Measurements from ENCODE around the gene BICC1. TPM values are rescaled to one million over a fixed set of nuclear protein-coding genes. Genes with fewer than 3 reads are reported as not detected.

BICC1 gene
- total and polyA plus RNA-seq, 2 of the 8 experiments (the other 6 are each of a cell fraction or from before 2014, with no cell fraction given) = 0.20 to 0.73 TPM

DNA sequence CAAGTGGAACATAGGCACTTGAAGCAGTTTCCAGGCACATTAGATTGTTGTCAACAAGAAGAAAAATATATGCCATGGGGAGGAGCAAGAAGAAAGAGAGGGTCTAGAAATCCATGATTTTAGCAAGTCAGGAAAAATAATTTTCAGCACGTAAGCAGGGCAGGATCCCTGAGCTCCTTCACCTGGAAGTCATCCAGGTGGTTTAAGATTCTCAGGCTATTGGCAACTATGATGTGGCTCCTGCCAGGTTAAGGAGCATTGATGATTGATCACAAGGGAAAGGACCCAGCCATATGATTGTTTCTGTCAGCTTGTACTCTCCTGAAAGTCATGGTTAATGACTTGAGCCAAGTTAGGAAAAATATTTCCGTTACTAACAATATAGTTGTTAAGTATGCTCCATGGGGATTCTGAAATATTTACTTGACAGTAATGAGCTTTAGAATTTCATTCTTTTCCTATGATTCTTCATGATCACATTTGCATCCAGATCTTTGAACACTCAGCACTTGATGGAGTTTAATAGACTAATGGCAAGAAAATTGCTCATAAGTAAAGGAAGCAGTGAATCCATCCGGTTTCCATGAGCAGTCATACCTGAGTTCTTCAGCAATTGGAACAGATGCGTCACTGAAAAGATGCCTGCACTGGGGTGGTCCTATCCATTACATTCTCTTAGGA is 209.1 kb downstream of the BICC1 start:
- Histone ChIP-seq H3K27ac (ENCODE audit: low read depth, low read length) (no peak overlapping the region), H4K91ac (replicated peaks; ENCODE audit: insufficient read length, low read length) (no peak overlapping the region), H3K4ac (replicated peaks; ENCODE audit: insufficient read length, low read depth, low read length) (no peak overlapping the region), H3K4me2 (ENCODE audit: insufficient read depth in 1 of 2, low read depth in 2 of 2, low read length in 2 of 2) (no peak overlapping the region), H2BK15ac (ENCODE audit: low read length) (no peak overlapping the region), H4K5ac (ENCODE audit: insufficient read length, low read depth, low read length) (no peak overlapping the region), H2BK12ac (ENCODE audit: low read depth, low read length) (no peak overlapping the region), H4K20me1 (replicated peaks in 1 of 2; ENCODE audit: control insufficient read depth in 1 of 2, insufficient read depth in 2 of 2, low read length in 2 of 2) (no peaks in the 10 kb centered on the region), H3K4me3 (ENCODE audit: extremely low read depth in 1 of 4, insufficient read depth in 2 of 4, low read depth in 3 of 4, low read length in 4 of 4) (no peak overlapping the region), H2BK20ac (ENCODE audit: low read length) (no peak overlapping the region), H3K9me3 (ENCODE audit: insufficient read depth in 2 of 2, low read depth in 1 of 2, low read length in 1 of 2) (no peaks in the 10 kb centered on the region), H3K18ac (ENCODE audit: extremely low read depth, low read length) (no peak overlapping the region), H3K36me3 (ENCODE audit: control insufficient read depth in 2 of 4, insufficient read depth in 4 of 4, low read length in 3 of 4) (no peaks in the 10 kb centered on the region), H3K14ac (ENCODE audit: insufficient read length) (no peak overlapping the region), H2BK5ac (ENCODE audit: low read depth, low read length) (no peak overlapping the region), H4K8ac (ENCODE audit: extremely low read depth, insufficient read depth, low read length) (no peak overlapping the region), H2AK5ac (ENCODE audit: low read depth, low read length) (no peak overlapping the region), H3K79me2 (ENCODE audit: control insufficient read depth in 1 of 2, insufficient read depth in 2 of 2, low read length in 2 of 2) (no peaks in the 10 kb centered on the region), H3K9ac (replicated peaks in 1 of 4; ENCODE audit: extremely low read depth in 1 of 4, low read depth in 3 of 4, low read length in 3 of 4) (no peak overlapping the region), H3K23me2 (ENCODE audit: low read depth, low read length) (no peaks in the 10 kb centered on the region), H2AFZ (ENCODE audit: low read length) (no peak overlapping the region), H3K23ac (ENCODE audit: insufficient read length) (no peak overlapping the region), H3K56ac (replicated peaks; ENCODE audit: insufficient read length, low read depth, low read length) (no peak overlapping the region), H2BK120ac (replicated peaks; ENCODE audit: low read depth, low read length) (no peak overlapping the region), H3K27me3 (replicated peaks in 1 of 4; ENCODE audit: control insufficient read depth in 3 of 4, extremely low read depth in 1 of 4, insufficient read depth in 3 of 4, low read length in 3 of 4) (no peaks in the 10 kb centered on the region), H3K4me1 (replicated peaks in 1 of 4; ENCODE audit: control insufficient read depth in 3 of 4, insufficient read depth in 4 of 4, low read length in 3 of 4) (no peaks in the 10 kb centered on the region), H3K79me1 (ENCODE audit: low read depth, low read length) (no peaks in the 10 kb centered on the region)
- POLR2A ChIA-PET (ENCODE audit: partially characterized antibody) = no interaction called here
- no peak for FAIRE-seq
- no peak for DNase-seq (ENCODE audit: low read depth in 1 of 2, low spot score in 2 of 2)
- CTCF ChIA-PET (ENCODE audit: partially characterized antibody) = no interaction called here
- WGBS, 2 experiments (ENCODE audit: extremely low coverage in 1 of 2, insufficient coverage in 1 of 2, insufficient read length in 1 of 2, insufficient replicate concordance in 2 of 2, low coverage in 1 of 2, low lambda C conversion rate in 2 of 2, missing lambda C conversion rate in 1 of 2) = 99% methylated on average over 4 of the region's 4 CpGs; no CpG with 5 or more reads in 1 of the 2 experiments
- no peak for TF ChIP-seq SAP30 (IDR thresholded peaks at IDR 0.05; ENCODE audit: insufficient read depth, insufficient replicate concordance, low read length)
- TF ChIP-seq HDAC6 (IDR thresholded peaks at IDR 0.05; ENCODE audit: low read depth, low read length) = no peak
- TF ChIP-seq BACH1 (IDR thresholded peaks at IDR 0.05; ENCODE audit: low read length) = no peak
- TF ChIP-seq EGR1 (IDR thresholded peaks at IDR 0.05; ENCODE audit: borderline replicate concordance, low read depth, low read length) = no peak
- no peak for TF ChIP-seq CBX5 (IDR thresholded peaks at IDR 0.05; ENCODE audit: low read depth, low read length)
- TF ChIP-seq NANOG (IDR thresholded peaks at IDR 0.05; ENCODE audit: insufficient read depth, low read depth, low read length, poor library complexity, severe bottlenecking) = no peak
- no peak for TF ChIP-seq PHF8 (conservative IDR thresholded peaks at IDR 0.05; ENCODE audit: low read depth, low read length)
